Measurements from ENCODE around the gene PDE6A. TPM values are rescaled to one million over a fixed set of nuclear protein-coding genes. Genes with fewer than 3 reads are reported as not detected.

PDE6A gene
- total and polyA plus RNA-seq, 4 donors = 0.06 TPM; not detected in 3

- H3K27ac ChIP-seq (ENCODE audit: low read depth in 1 of 2, low read length in 2 of 2) = no peak overlapping the region
- no peak for DNase-seq (ENCODE audit: low spot score)
- WGBS = 98% methylated on average over 1 of the region's 1 CpG
- H3K4me1 ChIP-seq (ENCODE audit: control insufficient read depth in 4 of 4, insufficient read depth in 4 of 4, low read length in 3 of 4) = no peaks in the 10 kb centered on the region
- no peak overlapping the region for H3K4me3 ChIP-seq (ENCODE audit: low read depth in 1 of 3, low read length in 3 of 3)
- no peaks in the 10 kb centered on the region for H3K36me3 ChIP-seq (ENCODE audit: control insufficient read depth in 4 of 4, insufficient read depth in 3 of 4, low read depth in 1 of 4, low read length in 3 of 4)
- no peaks in the 10 kb centered on the region for H3K27me3 ChIP-seq (ENCODE audit: control insufficient read depth in 4 of 4, insufficient read depth in 4 of 4, low read length in 3 of 4)
- TF ChIP-seq FOXA1 (IDR thresholded peaks at IDR 0.05) (no peak), EGR1 (IDR thresholded peaks at IDR 0.05; ENCODE audit: low read depth in 2 of 2) (no peak), RAD21 (IDR thresholded peaks at IDR 0.05) (no peak), TAF1 (conservative IDR thresholded peaks at IDR 0.05) (no peak), ZBTB33 (IDR thresholded peaks at IDR 0.05) (no peak), RXRA (IDR thresholded peaks at IDR 0.05) (no peak), GABPA (IDR thresholded peaks at IDR 0.05 in 1 of 2, conservative IDR thresholded peaks at IDR 0.05 in 1 of 2) (no peak), HNF4A (conservative IDR thresholded peaks at IDR 0.05) (no peak), JUND (IDR thresholded peaks at IDR 0.05) (no peak)
- TF ChIP-seq, protein P1, sequence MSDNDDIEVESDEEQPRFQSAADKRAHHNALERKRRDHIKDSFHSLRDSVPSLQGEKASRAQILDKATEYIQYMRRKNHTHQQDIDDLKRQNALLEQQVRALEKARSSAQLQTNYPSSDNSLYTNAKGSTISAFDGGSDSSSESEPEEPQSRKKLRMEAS (IDR thresholded peaks at IDR 0.05) = no peak
- no peaks in the 10 kb centered on the region for H3K9me3 ChIP-seq (ENCODE audit: control insufficient read depth in 4 of 4, low read length in 3 of 4)
- no peak overlapping the region for H3K9ac ChIP-seq (ENCODE audit: low read depth in 1 of 2, low read length in 2 of 2)
Observed at GRCh38 chr5:149898811-149899210, 45.8 kb downstream of the PDE6A start.

DNA sequence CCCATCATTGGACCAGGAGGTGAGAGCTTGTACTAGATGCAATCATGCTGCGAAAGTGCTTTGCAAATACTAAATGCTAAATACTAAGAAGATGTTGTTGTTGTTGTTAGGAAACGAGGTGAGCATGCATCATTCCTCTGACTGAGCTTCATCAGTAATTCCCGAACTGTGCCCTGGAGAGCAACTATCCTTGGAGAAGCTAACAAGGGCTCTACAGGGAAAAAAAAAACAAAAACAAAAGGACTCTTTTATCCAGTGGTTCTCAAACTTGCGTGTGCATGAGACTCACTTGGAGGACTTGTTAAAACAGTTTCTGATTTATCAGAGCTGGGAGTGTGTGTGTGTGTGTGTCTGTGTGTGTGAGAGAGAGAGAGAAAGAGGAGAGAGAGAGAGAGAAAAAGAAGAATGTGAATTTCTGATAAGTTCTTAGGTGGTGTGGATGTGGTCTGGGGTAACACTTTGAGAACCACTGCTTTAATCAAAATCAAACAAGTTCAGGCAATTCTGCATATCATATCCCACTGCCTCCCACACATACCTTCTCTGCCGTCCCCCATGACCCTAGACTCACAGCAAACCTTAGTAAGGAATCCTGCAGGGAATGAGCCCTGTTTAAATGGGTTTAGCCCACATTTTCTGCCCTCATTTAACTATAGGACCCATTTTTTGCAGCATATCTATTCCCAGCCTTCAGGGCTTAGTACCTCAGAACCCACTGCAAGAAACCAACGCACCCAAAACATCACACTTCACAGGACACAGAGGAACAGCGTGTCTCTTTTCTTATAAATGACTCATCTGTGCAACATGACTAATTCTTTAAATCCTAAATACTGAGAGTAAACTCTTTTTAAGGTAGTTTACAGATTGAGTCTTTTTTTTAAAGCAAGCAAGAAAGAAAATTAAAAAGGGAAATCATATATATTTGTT lies 48.9 kb downstream of the PDE6A start:
- no peak for DNase-seq (ENCODE audit: low spot score)
- no peaks in the 10 kb centered on the region for H3K9me3 ChIP-seq (ENCODE audit: control insufficient read depth in 4 of 4, low read length in 3 of 4)
- H3K27me3 ChIP-seq (ENCODE audit: control insufficient read depth in 4 of 4, insufficient read depth in 4 of 4, low read length in 3 of 4) = no peaks in the 10 kb centered on the region
- H3K9ac ChIP-seq (ENCODE audit: low read depth in 1 of 2, low read length in 2 of 2) = no peak overlapping the region
- no peak overlapping the region for H3K4me3 ChIP-seq (ENCODE audit: low read depth in 1 of 3, low read length in 3 of 3)
- WGBS = 80% methylated on average over 7 of the region's 7 CpGs
- H3K27ac ChIP-seq (ENCODE audit: low read depth in 1 of 2, low read length in 2 of 2) = no peak overlapping the region
- H3K4me1 ChIP-seq (ENCODE audit: control insufficient read depth in 4 of 4, insufficient read depth in 4 of 4, low read length in 3 of 4) = no peaks in the 10 kb centered on the region
- TF ChIP-seq RXRA (IDR thresholded peaks at IDR 0.05) = no peak
- TF ChIP-seq ATF3 (IDR thresholded peaks at IDR 0.05) = no peak
- no peaks in the 10 kb centered on the region for H3K36me3 ChIP-seq (ENCODE audit: control insufficient read depth in 4 of 4, insufficient read depth in 3 of 4, low read depth in 1 of 4, low read length in 3 of 4)

DNA sequence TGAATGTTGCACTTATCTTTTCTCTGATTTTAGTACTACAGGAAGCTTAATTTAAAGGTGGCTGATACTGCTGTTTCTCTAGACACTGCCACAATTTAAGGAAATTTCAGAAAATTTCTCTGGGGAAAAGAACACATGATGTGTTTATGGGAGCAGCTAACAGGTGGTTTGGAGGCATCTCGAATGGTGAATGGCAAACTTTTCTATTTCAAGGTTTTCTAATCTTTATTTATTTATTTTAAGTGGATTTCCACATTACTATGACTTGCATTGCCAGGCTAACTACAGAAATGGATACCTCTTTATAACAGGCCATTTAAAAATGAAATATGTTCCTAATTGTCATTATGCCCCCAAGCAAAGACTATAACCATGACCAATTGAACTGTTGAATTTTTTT lies 50.4 kb downstream of the PDE6A start:
- Histone ChIP-seq H3K9me3 (ENCODE audit: control insufficient read depth in 4 of 4, low read length in 3 of 4) (no peaks in the 10 kb centered on the region), H3K4me1 (ENCODE audit: control insufficient read depth in 4 of 4, insufficient read depth in 4 of 4, low read length in 3 of 4) (no peaks in the 10 kb centered on the region), H3K9ac (ENCODE audit: low read depth in 1 of 2, low read length in 2 of 2) (no peak overlapping the region), H3K27ac (ENCODE audit: low read depth in 1 of 2, low read length in 2 of 2) (no peak overlapping the region), H3K27me3 (ENCODE audit: control insufficient read depth in 4 of 4, insufficient read depth in 4 of 4, low read length in 3 of 4) (no peaks in the 10 kb centered on the region), H3K36me3 (ENCODE audit: control insufficient read depth in 4 of 4, insufficient read depth in 3 of 4, low read depth in 1 of 4, low read length in 3 of 4) (no peaks in the 10 kb centered on the region), H3K4me3 (ENCODE audit: low read depth in 1 of 3, low read length in 3 of 3) (no peak overlapping the region)
- DNase-seq (ENCODE audit: low spot score) = no peak
- 86% methylated on average over 1 of the region's 1 CpG for WGBS
- TF ChIP-seq HNF4G (IDR thresholded peaks at IDR 0.05) (no peak), ATF3 (IDR thresholded peaks at IDR 0.05) (no peak), SP1 (IDR thresholded peaks at IDR 0.05) (no peak), YY1 (IDR thresholded peaks at IDR 0.05) (no peak), FOXA1 (IDR thresholded peaks at IDR 0.05) (no peak), HNF4A (conservative IDR thresholded peaks at IDR 0.05) (no peak), FOXA2 (IDR thresholded peaks at IDR 0.05) (no peak)
- TF ChIP-seq, protein P2, sequence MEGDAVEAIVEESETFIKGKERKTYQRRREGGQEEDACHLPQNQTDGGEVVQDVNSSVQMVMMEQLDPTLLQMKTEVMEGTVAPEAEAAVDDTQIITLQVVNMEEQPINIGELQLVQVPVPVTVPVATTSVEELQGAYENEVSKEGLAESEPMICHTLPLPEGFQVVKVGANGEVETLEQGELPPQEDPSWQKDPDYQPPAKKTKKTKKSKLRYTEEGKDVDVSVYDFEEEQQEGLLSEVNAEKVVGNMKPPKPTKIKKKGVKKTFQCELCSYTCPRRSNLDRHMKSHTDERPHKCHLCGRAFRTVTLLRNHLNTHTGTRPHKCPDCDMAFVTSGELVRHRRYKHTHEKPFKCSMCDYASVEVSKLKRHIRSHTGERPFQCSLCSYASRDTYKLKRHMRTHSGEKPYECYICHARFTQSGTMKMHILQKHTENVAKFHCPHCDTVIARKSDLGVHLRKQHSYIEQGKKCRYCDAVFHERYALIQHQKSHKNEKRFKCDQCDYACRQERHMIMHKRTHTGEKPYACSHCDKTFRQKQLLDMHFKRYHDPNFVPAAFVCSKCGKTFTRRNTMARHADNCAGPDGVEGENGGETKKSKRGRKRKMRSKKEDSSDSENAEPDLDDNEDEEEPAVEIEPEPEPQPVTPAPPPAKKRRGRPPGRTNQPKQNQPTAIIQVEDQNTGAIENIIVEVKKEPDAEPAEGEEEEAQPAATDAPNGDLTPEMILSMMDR (IDR thresholded peaks at IDR 0.05; ENCODE audit: low read depth, low read length, missing input control) = no peak
- TF ChIP-seq, protein P1 (IDR thresholded peaks at IDR 0.05) = no peak

All from liver (tissue), 9 donors.